B cell (primary cell): ENCODE measurements around the gene FAF1.

ENCODE experiments used
- CTCF ChIP-seq: fragments of 200-600 bp; IDR thresholded peaks from one replicate; pipeline ENCODE4 v1.8.0; 2022; ENCODE audit warnings: antibody characterized with exemption, mild to moderate bottlenecking
- EZH2 ChIP-seq: IDR thresholded peaks from 2 replicates; pipeline ENCODE4 v1.6.1; 2012; ENCODE audit warnings: borderline replicate concordance, low read depth, mild to moderate bottlenecking, moderate library complexity, low read length; ENCODE audit not compliant: insufficient read depth, poor library complexity, severe bottlenecking

DNA sequence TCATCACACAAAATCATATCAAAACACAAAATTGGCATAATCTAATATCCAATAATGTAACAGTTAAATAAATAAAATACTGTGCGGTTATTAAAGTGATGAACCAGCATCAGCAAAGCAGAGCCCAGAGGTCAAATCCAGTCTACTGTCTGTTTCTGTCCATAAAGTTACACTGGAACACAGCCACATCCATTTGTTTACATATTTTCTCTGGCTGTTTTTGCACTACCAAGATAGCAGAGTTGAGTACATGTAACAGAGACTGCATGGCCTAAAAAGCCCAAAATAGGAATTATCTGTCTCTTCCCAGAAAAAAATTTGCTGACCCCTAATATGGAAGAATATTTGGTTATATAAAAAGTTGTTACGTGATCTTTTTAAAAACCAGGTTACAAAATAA lies 294.7 kb downstream of the FAF1 start:
- TF ChIP-seq CTCF = no peak
- no peak for TF ChIP-seq EZH2
